Cardiac muscle cell (in vitro differentiated cells and primary cell): ENCODE data around the gene IDH3A. TPM values are rescaled to one million over a fixed set of nuclear protein-coding genes. Genes with fewer than 3 reads are reported as not detected.

Experiments
- DNase-seq, 2 donors: peaks; one replicate each; pipeline versions ENCODE4 v3.0.0 to v3.0.0-alpha.2; 2010 to 2017; ENCODE audit warnings: low read depth in 1 of 2, low spot score in 1 of 2
- H3K27ac ChIP-seq: fragments of 200-600 bp; sonication (generic); 2 replicates; pipeline ENCODE4 v1.5.1; 2016
- H3K27me3 ChIP-seq: fragments of 200-600 bp; sonication (generic); 2 replicates; pipeline ENCODE4 v1.6.0; 2016; ENCODE audit warnings: control low read depth
- H3K36me3 ChIP-seq: fragments of 200-600 bp; sonication (generic); 2 replicates; pipeline ENCODE4 v1.5.1; 2016; ENCODE audit warnings: control low read depth
- H3K4me1 ChIP-seq: fragments of 200-600 bp; sonication (generic); 2 replicates; pipeline ENCODE4 v1.8.1; 2017; ENCODE audit warnings: low read depth, mild to moderate bottlenecking, mixed run types
- H3K4me3 ChIP-seq: fragments of 200-600 bp; sonication (generic); 2 replicates; pipeline ENCODE4 v1.5.1; 2016; ENCODE audit warnings: mild to moderate bottlenecking
- H3K9me3 ChIP-seq: fragments of 200-600 bp; sonication (generic); 2 replicates; pipeline ENCODE4 v1.5.1; 2017; ENCODE audit warnings: low read depth, mild to moderate bottlenecking, control low read depth
- CTCF ChIP-seq: IDR thresholded peaks from 2 replicates; pipeline ENCODE4 v1.5.1; 2012; ENCODE audit warnings: low read depth, mild to moderate bottlenecking, low read length
- polyA plus RNA-seq: library from polyadenylated mRNA; unstranded; fragments of >200 nt; fragmentation: Nextera tagmentation; extraction: Ambion mirVana; gene quantifications from 2 replicates; pipeline ENCODE4 v1.2.1, GENCODE V29; 2016
- total RNA-seq: library from RNA; depleted of rRNA; stranded (reverse); fragments of >200 nt; gene quantifications from 2 replicates; pipeline ENCODE4 v1.2.3, GENCODE V29; 2016

Gene IDH3A
- total and polyA plus RNA-seq, 2 experiments from 2014 or later, result 63.1 to 113 TPM

DNA sequence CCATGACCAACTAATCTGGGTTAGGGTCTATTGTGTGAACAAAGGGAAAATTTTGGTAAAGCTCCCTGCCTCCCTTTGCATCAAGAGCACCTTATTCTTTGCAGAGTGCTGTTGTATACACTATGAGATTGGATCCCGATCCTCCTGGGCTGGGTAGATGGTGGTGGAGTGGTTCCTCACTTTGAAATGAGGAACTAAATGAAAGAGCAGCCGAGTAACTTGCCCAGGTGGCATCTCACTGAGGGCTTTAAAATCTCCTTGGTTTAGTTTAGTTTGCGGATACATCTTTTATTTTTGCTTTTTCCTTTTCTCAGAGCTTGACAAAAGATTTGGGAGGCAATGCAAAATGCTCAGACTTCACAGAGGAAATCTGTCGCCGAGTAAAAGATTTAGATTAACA is 19.4 kb downstream of the IDH3A start:
- no peaks in the 10 kb centered on the region for H3K27me3 ChIP-seq
- H3K4me1 ChIP-seq, result no peaks in the 10 kb centered on the region
- TF ChIP-seq CTCF, result no peak
- no peak for DNase-seq
- H3K9me3 ChIP-seq, result no peaks in the 10 kb centered on the region
- peaks cover 69% of the 10 kb centered on the region for H3K36me3 ChIP-seq
- no peak overlapping the region for H3K4me3 ChIP-seq
- no peak overlapping the region for H3K27ac ChIP-seq

GRCh38 chr15:78170848-78171773 is 21.9 kb downstream of the IDH3A start:
- Histone ChIP-seq H3K36me3 (peaks cover 51% of the 10 kb centered on the region), H3K9me3 (no peaks in the 10 kb centered on the region), H3K4me1 (no peaks in the 10 kb centered on the region), H3K27me3 (no peaks in the 10 kb centered on the region), H3K27ac (peak overlapping the region; percentile 48), H3K4me3 (no peak overlapping the region)
- no peak for DNase-seq
- no peak for TF ChIP-seq CTCF

DNA sequence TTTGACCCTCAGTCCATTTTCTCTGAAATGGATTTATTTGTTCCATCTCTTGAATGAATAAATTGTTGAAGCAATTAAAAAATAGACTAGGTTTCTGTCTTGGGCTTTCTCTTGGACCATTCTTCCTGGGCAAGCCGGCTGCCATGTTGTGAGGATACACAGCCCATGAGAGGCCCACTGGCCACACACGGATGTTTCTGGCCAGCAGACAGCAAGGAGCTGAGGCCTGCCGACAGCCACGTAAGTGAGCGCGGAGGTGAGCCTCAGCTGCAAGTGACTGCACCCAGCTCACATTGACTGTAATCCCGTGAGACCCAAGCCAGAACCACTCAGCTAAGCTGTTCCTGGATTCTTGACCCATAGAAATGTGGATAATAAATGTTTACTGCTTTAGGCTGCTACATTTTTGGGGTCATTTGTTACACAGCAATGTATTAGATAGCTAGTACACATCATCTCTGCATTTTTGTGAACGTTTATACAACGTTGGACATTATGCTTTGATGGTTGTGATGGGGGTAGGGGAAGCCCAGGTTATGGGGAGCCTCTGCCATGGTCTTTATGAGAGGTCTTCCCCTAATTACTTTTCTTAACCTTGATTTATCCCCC is 22.8 kb downstream of the IDH3A start:
- Histone ChIP-seq H3K27ac (no peak overlapping the region), H3K4me1 (no peaks in the 10 kb centered on the region), H3K27me3 (no peaks in the 10 kb centered on the region), H3K36me3 (peaks cover 42% of the 10 kb centered on the region), H3K9me3 (no peaks in the 10 kb centered on the region), H3K4me3 (no peak overlapping the region)
- DNase-seq, result no peak
- TF ChIP-seq CTCF, result no peak

DNA sequence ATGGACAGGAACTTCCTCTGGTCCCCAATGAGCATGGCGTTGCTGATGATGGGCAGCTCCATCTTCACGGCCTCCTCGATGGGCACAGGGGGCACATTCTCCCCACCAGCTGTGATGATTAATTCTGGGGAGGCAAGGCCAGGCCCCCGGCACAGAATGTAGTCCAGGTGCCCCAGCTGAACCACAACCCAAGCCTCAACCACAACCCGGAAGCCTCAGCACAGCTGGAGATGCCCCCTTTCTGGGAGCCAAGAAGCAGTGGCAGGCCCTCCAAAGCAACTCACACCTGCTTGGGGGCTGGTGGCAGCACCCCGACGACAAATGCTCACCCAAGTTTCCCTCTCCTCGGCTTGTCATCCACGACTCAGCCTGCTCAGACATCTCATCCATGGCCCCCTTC is 25.2 kb downstream of the IDH3A start:
- Histone ChIP-seq H3K27me3 (no peaks in the 10 kb centered on the region), H3K27ac (no peak overlapping the region), H3K4me1 (no peaks in the 10 kb centered on the region), H3K4me3 (no peak overlapping the region), H3K36me3 (peaks cover 18% of the 10 kb centered on the region), H3K9me3 (no peaks in the 10 kb centered on the region)
- TF ChIP-seq CTCF, result no peak
- no peak for DNase-seq

DNA sequence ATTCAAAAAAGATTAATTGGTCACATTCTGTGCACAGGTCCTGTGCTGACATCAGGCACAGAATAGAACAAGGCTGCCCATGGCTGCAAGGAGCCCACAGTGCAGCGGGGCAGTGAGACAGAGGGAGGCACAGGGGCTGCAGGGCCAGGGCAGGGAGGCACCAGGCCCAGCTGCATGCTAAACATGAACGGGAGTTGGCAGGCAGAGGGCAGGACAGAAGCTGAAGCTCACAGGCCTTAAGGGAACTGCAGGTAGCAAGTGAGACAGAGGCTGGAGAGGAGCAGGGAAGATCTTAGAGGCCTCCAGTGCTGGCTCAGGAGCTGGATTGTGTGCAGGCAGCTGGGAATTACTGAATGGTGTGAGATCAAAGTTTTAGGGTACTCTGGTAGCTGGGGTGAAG is 26.2 kb downstream of the IDH3A start:
- no peak for TF ChIP-seq CTCF
- no peak overlapping the region for H3K27ac ChIP-seq
- no peaks in the 10 kb centered on the region for H3K27me3 ChIP-seq
- H3K4me1 ChIP-seq, result no peaks in the 10 kb centered on the region
- peaks cover 16% of the 10 kb centered on the region for H3K36me3 ChIP-seq
- no peak overlapping the region for H3K4me3 ChIP-seq
- no peaks in the 10 kb centered on the region for H3K9me3 ChIP-seq
- DNase-seq, result no peak
